ENCODE results near the gene SPTBN1. TPM values are rescaled to one million over a fixed set of nuclear protein-coding genes. Genes with fewer than 3 reads are reported as not detected.

SPTBN1 gene
- total RNA-seq, 2 experiments from 2014 or later, result 87.0 to 88.3 TPM

- Mint-ChIP-seq H3K4me3 (no peak overlapping the region), H3K27ac (peak overlapping the region; percentile 81), H3K36me3 (peaks cover 34% of the 10 kb centered on the region), H3K27me3 (no peaks in the 10 kb centered on the region), H3K4me1 (peaks cover 87% of the 10 kb centered on the region), H3K9me3 (no peaks in the 10 kb centered on the region)
- no peak for DNase-seq
Measured at GRCh38 chr2:54603796-54604195, 147.7 kb downstream of the SPTBN1 start.

- DNase-seq, result peak; percentile 28
- Mint-ChIP-seq H3K27ac (peak overlapping the region; percentile 81), H3K9me3 (no peaks in the 10 kb centered on the region), H3K27me3 (no peaks in the 10 kb centered on the region), H3K4me3 (peak overlapping the region; percentile 42), H3K4me1 (peaks cover 84% of the 10 kb centered on the region), H3K36me3 (peaks cover 30% of the 10 kb centered on the region)
Measured at GRCh38 chr2:54604871-54605270, 148.7 kb downstream of the SPTBN1 start.

- H3K27me3 Mint-ChIP-seq, result no peaks in the 10 kb centered on the region
- peak overlapping the region; percentile 42 for H3K4me3 Mint-ChIP-seq
- no peak for DNase-seq
- H3K27ac Mint-ChIP-seq, result peak overlapping the region; percentile 81
- peaks cover 82% of the 10 kb centered on the region for H3K4me1 Mint-ChIP-seq
- peaks cover 23% of the 10 kb centered on the region for H3K36me3 Mint-ChIP-seq
- no peaks in the 10 kb centered on the region for H3K9me3 Mint-ChIP-seq
Measured at GRCh38 chr2:54605836-54606235, 149.7 kb downstream of the SPTBN1 start.

GRCh38 chr2:54606393-54606958 is 150.3 kb downstream of the SPTBN1 start:
- Mint-ChIP-seq H3K36me3 (peaks cover 18% of the 10 kb centered on the region), H3K4me1 (peaks cover 75% of the 10 kb centered on the region), H3K4me3 (peak overlapping the region; percentile 42), H3K27me3 (no peaks in the 10 kb centered on the region), H3K9me3 (no peaks in the 10 kb centered on the region), H3K27ac (peak overlapping the region; percentile 81)
- DNase-seq, result peak; percentile 47

- H3K9me3 Mint-ChIP-seq, result no peaks in the 10 kb centered on the region
- no peak overlapping the region for H3K27ac Mint-ChIP-seq
- peaks cover 19% of the 10 kb centered on the region for H3K36me3 Mint-ChIP-seq
- no peaks in the 10 kb centered on the region for H3K27me3 Mint-ChIP-seq
- no peak for DNase-seq
- H3K4me1 Mint-ChIP-seq, result peaks cover 68% of the 10 kb centered on the region
- H3K4me3 Mint-ChIP-seq, result no peak overlapping the region
Measured at GRCh38 chr2:54608224-54608623, 152.1 kb downstream of the SPTBN1 start.

GRCh38 chr2:54609241-54609640 is 153.1 kb downstream of the SPTBN1 start:
- H3K4me3 Mint-ChIP-seq, result no peak overlapping the region
- H3K27ac Mint-ChIP-seq, result no peak overlapping the region
- no peak for DNase-seq
- H3K4me1 Mint-ChIP-seq, result peaks cover 63% of the 10 kb centered on the region
- no peaks in the 10 kb centered on the region for H3K27me3 Mint-ChIP-seq
- peaks cover 19% of the 10 kb centered on the region for H3K36me3 Mint-ChIP-seq
- H3K9me3 Mint-ChIP-seq, result no peaks in the 10 kb centered on the region

- H3K27me3 Mint-ChIP-seq, result no peaks in the 10 kb centered on the region
Measured at GRCh38 chr2:54609647-54610046, 153.5 kb downstream of the SPTBN1 start.

GRCh38 chr2:54610700-54611099 is 154.6 kb downstream of the SPTBN1 start:
- H3K9me3 Mint-ChIP-seq, result no peaks in the 10 kb centered on the region
- H3K36me3 Mint-ChIP-seq, result peaks cover 19% of the 10 kb centered on the region
- no peaks in the 10 kb centered on the region for H3K27me3 Mint-ChIP-seq
- H3K27ac Mint-ChIP-seq, result no peak overlapping the region
- no peak for DNase-seq
- no peak overlapping the region for H3K4me3 Mint-ChIP-seq
- peaks cover 50% of the 10 kb centered on the region for H3K4me1 Mint-ChIP-seq

More at GRCh38 chr2:54609647-54610046, 153.5 kb downstream of the SPTBN1 start:
- H3K9me3 Mint-ChIP-seq, result no peaks in the 10 kb centered on the region
- H3K36me3 Mint-ChIP-seq, result peaks cover 19% of the 10 kb centered on the region
- H3K4me1 Mint-ChIP-seq, result peaks cover 60% of the 10 kb centered on the region
- no peak overlapping the region for H3K4me3 Mint-ChIP-seq
- H3K27ac Mint-ChIP-seq, result no peak overlapping the region
- DNase-seq, result no peak

- Mint-ChIP-seq H3K9me3 (no peaks in the 10 kb centered on the region), H3K27me3 (no peaks in the 10 kb centered on the region), H3K4me1 (peaks cover 37% of the 10 kb centered on the region), H3K4me3 (no peak overlapping the region), H3K27ac (peak overlapping the region; percentile 27), H3K36me3 (peaks cover 21% of the 10 kb centered on the region)
- DNase-seq, result no peak
Measured at GRCh38 chr2:54611830-54612545, 155.9 kb downstream of the SPTBN1 start.

- peaks cover 25% of the 10 kb centered on the region for H3K36me3 Mint-ChIP-seq
- H3K4me1 Mint-ChIP-seq, result peaks cover 37% of the 10 kb centered on the region
- H3K9me3 Mint-ChIP-seq, result no peaks in the 10 kb centered on the region
- no peak overlapping the region for H3K27ac Mint-ChIP-seq
- no peak overlapping the region for H3K4me3 Mint-ChIP-seq
- H3K27me3 Mint-ChIP-seq, result no peaks in the 10 kb centered on the region
- DNase-seq, result no peak
Measured at GRCh38 chr2:54613386-54613785, 157.3 kb downstream of the SPTBN1 start.

- Mint-ChIP-seq H3K4me3 (no peak overlapping the region), H3K36me3 (peaks cover 27% of the 10 kb centered on the region), H3K27ac (peak overlapping the region; percentile 30), H3K9me3 (no peaks in the 10 kb centered on the region), H3K27me3 (no peaks in the 10 kb centered on the region), H3K4me1 (peaks cover 39% of the 10 kb centered on the region)
- no peak for DNase-seq
Measured at GRCh38 chr2:54613794-54614257, 157.7 kb downstream of the SPTBN1 start.

GRCh38 chr2:54614819-54615218 is 158.7 kb downstream of the SPTBN1 start:
- Mint-ChIP-seq H3K27ac (no peak overlapping the region), H3K27me3 (no peaks in the 10 kb centered on the region), H3K4me3 (no peak overlapping the region), H3K9me3 (no peaks in the 10 kb centered on the region), H3K36me3 (peaks cover 23% of the 10 kb centered on the region), H3K4me1 (peaks cover 40% of the 10 kb centered on the region)
- no peak for DNase-seq

- H3K27me3 Mint-ChIP-seq, result no peaks in the 10 kb centered on the region
- H3K4me1 Mint-ChIP-seq, result peaks cover 34% of the 10 kb centered on the region
- H3K27ac Mint-ChIP-seq, result no peak overlapping the region
- peaks cover 26% of the 10 kb centered on the region for H3K36me3 Mint-ChIP-seq
- H3K9me3 Mint-ChIP-seq, result no peaks in the 10 kb centered on the region
- H3K4me3 Mint-ChIP-seq, result no peak overlapping the region
- no peak for DNase-seq
Measured at GRCh38 chr2:54615832-54616534, 159.9 kb downstream of the SPTBN1 start.

- no peaks in the 10 kb centered on the region for H3K27me3 Mint-ChIP-seq
Measured at GRCh38 chr2:54617409-54617808, 161.3 kb downstream of the SPTBN1 start.

More at GRCh38 chr2:54617409-54617808, 161.3 kb downstream of the SPTBN1 start:
- no peak overlapping the region for H3K27ac Mint-ChIP-seq
- peaks cover 25% of the 10 kb centered on the region for H3K36me3 Mint-ChIP-seq
- DNase-seq, result no peak
- no peak overlapping the region for H3K4me3 Mint-ChIP-seq
- H3K4me1 Mint-ChIP-seq, result peaks cover 27% of the 10 kb centered on the region
- H3K9me3 Mint-ChIP-seq, result no peaks in the 10 kb centered on the region

Measured in activated naive CD8-positive, alpha-beta T cell treated with anti-CD3 and anti-CD28 coated beads for 36 hours (primary cell).